Activated B cell treated with CpG ODN at 0.5 μM for 24 hours (primary cell): ENCODE data around the gene SLC35B2. TPM values are rescaled to one million over a fixed set of nuclear protein-coding genes. Genes with fewer than 3 reads are reported as not detected.

ENCODE experiments used
- ATAC-seq: fragments of 200-7000 bp; cut with Tn5 transposase; one replicate; pipeline ENCODE4 v1.10.0; 2021; ENCODE audit warnings: low read depth, mild to moderate bottlenecking, moderate library complexity
- CTCF ChIA-PET: fragments of 350-600 bp; sonication (Branson Sonifier 250); formaldehyde crosslinking; loops from one replicate; lab custom pipeline; 2021; ENCODE audit warnings: antibody characterized with exemption; lab: Charles Lee
- POLR2A ChIA-PET: fragments of 350-600 bp; sonication (Branson Sonifier 250); formaldehyde crosslinking; loops from one replicate; lab custom pipeline; 2021; ENCODE audit warnings: antibody characterized with exemption; lab: Charles Lee
- DNase-seq: peaks from one replicate; pipeline ENCODE4 v3.0.0; 2022
- H3K27ac Mint-ChIP-seq: one replicate; pipeline ENCODE4 v1.8.0; 2020; ENCODE audit warnings: mixed read lengths
- H3K27me3 Mint-ChIP-seq: one replicate; pipeline ENCODE4 v1.8.0; 2021; ENCODE audit warnings: mixed read lengths
- H3K36me3 Mint-ChIP-seq: one replicate; pipeline ENCODE4 v1.8.0; 2021; ENCODE audit warnings: low read depth, mixed read lengths
- H3K4me1 Mint-ChIP-seq: one replicate; pipeline ENCODE4 v1.8.0; 2021; ENCODE audit warnings: mixed read lengths
- H3K4me3 Mint-ChIP-seq: one replicate; pipeline ENCODE4 v1.8.0; 2020; ENCODE audit warnings: mild to moderate bottlenecking, mixed read lengths
- H3K9me3 Mint-ChIP-seq: one replicate; pipeline ENCODE4 v1.8.0; 2020; ENCODE audit warnings: mixed read lengths
- intact Hi-C: fragments of 100-400 bp; cut with micrococcal nuclease; formaldehyde crosslinking; loops from one replicate; pipeline ENCODE4 v1.15.1; 2024
- total RNA-seq: library from RNA; stranded (reverse); gene quantifications from 2 replicates; pipeline ENCODE4 v1.2.3, GENCODE V29; 2022
- TF ChIP-seq, protein P1 (sequence below): fragments of 200-600 bp; IDR thresholded peaks from one replicate; pipeline ENCODE4 v1.8.0; 2022; ENCODE audit warnings: antibody characterized with exemption, mild to moderate bottlenecking

The SLC35B2 gene
- total RNA-seq, 1 donor from 2014 or later, result 29.1 TPM

DNA sequence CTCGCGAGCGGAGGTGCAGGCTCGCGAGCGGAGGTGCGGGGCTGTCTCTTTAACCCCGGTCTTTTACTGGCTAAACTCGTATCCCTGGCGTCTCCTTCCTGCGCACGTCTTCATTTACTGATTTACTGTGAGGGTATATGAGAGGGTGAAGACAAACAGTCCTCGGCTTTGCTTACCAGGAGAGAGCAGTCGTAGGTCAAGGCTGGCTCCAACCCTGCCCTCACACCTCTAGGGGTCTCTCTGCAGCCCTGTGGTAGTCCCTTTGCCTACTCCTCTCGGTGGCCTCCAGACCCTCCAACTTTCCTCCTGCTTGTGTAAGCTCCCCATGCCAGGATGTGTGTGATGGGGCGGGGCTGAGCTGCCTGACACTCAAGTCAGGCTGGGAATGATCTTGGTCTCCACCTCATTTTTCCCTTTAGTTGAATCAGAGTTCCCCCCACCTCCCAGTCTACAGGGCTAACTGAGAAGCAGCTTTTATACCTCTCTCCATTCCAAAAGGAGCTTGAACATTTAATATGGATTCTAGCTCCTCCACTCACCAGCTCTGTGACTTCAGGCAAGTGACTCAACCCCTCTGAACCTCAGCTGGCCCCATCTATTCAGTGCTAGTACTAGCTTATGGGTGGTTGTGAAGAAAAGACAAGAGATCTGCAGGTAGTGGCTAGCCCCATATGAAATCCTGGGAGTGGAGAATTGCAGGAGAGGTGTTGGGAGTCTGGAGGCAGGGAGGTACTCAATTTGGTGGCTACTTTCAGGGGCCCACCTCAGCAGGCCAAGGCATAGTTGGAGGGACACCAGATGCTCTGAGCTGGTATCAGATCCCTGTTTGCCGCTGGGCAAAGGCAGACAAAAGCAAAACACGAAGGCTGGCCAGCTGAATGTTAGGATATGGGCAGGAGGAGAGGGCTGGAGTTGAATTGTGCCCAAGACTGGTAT lies 33.0 kb downstream of the SLC35B2 start:
- H3K4me1 Mint-ChIP-seq, result peaks cover 30% of the 10 kb centered on the region
- no peak overlapping the region for H3K27ac Mint-ChIP-seq
- TF ChIP-seq, protein P1, sequence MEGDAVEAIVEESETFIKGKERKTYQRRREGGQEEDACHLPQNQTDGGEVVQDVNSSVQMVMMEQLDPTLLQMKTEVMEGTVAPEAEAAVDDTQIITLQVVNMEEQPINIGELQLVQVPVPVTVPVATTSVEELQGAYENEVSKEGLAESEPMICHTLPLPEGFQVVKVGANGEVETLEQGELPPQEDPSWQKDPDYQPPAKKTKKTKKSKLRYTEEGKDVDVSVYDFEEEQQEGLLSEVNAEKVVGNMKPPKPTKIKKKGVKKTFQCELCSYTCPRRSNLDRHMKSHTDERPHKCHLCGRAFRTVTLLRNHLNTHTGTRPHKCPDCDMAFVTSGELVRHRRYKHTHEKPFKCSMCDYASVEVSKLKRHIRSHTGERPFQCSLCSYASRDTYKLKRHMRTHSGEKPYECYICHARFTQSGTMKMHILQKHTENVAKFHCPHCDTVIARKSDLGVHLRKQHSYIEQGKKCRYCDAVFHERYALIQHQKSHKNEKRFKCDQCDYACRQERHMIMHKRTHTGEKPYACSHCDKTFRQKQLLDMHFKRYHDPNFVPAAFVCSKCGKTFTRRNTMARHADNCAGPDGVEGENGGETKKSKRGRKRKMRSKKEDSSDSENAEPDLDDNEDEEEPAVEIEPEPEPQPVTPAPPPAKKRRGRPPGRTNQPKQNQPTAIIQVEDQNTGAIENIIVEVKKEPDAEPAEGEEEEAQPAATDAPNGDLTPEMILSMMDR, result no peak
- DNase-seq (no peak), ATAC-seq (peak; percentile 5)
- no peaks in the 10 kb centered on the region for H3K9me3 Mint-ChIP-seq
- ChIA-PET CTCF (interaction anchor here (0.5 to 2.3 kb wide), 4 partner anchors 12 to 44 kb away, joined by 3 to 15 read pairs (median 5); no protein-coding TSS in a partner anchor), POLR2A (interaction anchor here (0.5 to 3.8 kb wide), 8 partner anchors 13 to 520 kb away, joined by 3 to 49 read pairs (median 4); partner anchors contain the start of genes HSP90AB1 and TMEM151B)
- H3K36me3 Mint-ChIP-seq, result no peaks in the 10 kb centered on the region
- intact Hi-C loops, result loop anchor here (5.0 kb wide), 2 partner anchors 97 to 113 kb away; partner anchors contain the start of genes MRPL14 and TMEM63B
- H3K4me3 Mint-ChIP-seq, result peak overlapping the region; percentile 82
- H3K27me3 Mint-ChIP-seq, result no peaks in the 10 kb centered on the region

DNA sequence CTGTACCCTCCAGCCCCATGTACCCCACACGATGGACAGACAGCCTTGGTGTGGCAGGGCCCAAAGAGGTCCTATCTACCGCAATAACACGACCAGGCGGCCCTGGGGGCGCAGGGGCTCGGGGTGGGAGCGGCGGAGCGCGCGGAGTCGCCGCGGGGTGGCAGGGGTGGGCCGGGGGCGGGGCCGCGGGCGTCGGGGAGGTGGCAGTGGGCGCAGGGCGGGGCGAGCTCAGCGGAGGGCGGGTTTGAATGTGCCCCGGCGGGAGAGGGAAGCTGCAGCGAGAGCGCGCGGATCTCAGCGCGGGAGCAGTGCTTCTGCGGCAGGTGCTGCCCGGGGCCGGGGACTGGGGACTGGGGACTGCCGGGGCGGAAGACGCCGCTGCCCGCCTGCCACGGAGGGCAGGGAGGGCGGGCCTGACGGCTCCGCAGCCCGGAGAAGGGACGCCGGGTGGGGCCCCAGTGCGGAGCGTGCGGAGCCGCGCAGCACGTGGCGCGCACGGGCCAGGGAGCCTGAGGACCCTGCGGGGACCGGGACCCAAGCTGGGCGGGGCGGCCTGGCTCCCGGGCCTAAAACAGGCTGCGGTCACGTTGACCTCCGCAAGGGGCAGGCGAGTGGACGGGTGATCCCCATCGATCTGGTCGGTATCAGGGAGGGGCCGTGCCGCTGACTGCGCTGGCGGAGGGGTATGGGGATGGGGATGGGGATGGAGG lies 33.9 kb downstream of the SLC35B2 start, which contains the start of gene SLC29A1:
Gene SLC29A1 (plus strand): TSS at position 277 of the 710 bp plus-strand sequence. CDS start 3,719 bp downstream, outside the sequence.
- ChIA-PET CTCF (interaction anchor here (0.5 to 2.3 kb wide), 3 partner anchors 14 to 45 kb away, joined by 3 to 15 read pairs (median 6); no protein-coding TSS in a partner anchor), POLR2A (interaction anchor here (0.5 to 3.8 kb wide), 8 partner anchors 14 to 519 kb away, joined by 3 to 49 read pairs (median 4); partner anchors contain the start of genes HSP90AB1 and TMEM151B)
- H3K4me1 Mint-ChIP-seq, result peaks cover 37% of the 10 kb centered on the region
- no peaks in the 10 kb centered on the region for H3K36me3 Mint-ChIP-seq
- intact Hi-C loops, result loop anchor here (1.0 to 5.0 kb wide), 6 partner anchors 15 to 114 kb away; partner anchors contain the start of genes AARS2, MRPL14, NFKBIE and TMEM63B
- peak within 1 kb of the TSS; percentile 82 for H3K4me3 Mint-ChIP-seq
- TF ChIP-seq, protein P1, result no peak
- H3K27ac Mint-ChIP-seq, result peak within 1 kb of the TSS; percentile 61
- ATAC-seq (peak; percentile 85), DNase-seq (peak; percentile 81)
- no peaks in the 10 kb centered on the region for H3K9me3 Mint-ChIP-seq
- no peaks in the 10 kb centered on the region for H3K27me3 Mint-ChIP-seq

DNA sequence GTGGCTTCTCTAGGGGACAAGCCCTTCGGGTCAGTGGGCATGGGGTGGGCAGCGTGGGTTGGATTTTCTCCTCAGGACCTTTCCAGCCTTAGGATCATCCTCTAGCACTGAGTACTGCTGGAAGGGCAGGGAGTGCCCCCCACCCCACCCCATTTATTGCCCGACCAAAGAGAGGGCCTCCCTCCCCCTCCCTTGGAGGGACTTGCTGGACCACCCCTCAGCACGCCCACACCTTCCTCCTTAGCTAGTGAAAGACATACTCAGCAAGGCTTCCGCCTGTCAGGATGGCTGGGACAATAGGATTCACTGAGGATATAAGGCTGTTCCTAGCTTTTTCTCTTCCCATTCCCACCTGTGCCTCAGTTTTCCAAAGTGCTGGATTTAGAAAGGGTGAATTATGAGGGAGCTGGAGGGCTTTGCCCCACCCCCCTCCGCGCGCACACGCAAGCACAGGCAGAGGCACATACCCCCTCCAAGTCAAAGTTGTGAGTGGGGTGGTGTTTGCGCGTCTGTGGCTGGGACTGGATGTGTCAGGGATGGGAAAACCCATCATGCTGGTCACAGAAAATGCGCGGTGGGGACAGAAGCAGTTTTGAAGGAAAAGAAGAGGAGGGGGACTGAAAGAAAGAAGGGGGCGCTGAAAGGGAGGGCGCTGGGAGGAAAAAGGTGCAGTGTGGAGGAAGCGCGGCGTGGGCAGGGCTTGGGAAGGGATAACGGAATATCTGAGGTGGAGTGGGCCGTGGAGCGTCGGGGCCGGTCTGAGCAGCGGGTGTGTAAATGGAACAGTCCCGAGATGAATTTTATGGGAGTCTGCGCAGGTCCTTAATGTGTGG lies 34.6 kb downstream of the SLC35B2 start:
- no peaks in the 10 kb centered on the region for H3K36me3 Mint-ChIP-seq

DNA sequence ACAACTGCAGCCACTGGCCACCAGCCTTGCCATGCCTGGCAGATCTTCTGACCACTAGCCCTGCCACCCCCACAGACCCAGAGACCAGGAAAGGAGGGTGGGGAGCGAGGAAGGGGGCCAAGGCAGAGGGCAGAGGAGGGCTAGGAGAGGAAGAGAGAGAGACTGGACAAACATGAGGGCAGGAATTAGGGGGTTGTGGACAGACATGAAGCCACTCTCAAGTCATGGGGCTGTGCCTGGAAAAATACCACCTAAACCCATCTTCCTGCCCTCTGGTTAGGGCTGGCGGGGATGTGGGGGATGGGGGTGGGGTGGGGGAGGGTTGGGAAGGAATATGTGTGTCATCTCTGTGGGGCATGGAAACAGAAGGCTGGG lies 35.4 kb downstream of the SLC35B2 start:
- no peaks in the 10 kb centered on the region for H3K36me3 Mint-ChIP-seq
- TF ChIP-seq, protein P1, result no peak
- POLR2A ChIA-PET, result interaction anchor here (0.6 to 3.7 kb wide), 6 partner anchors 15 to 42 kb away, joined by 3 to 14 read pairs (median 4); partner anchors contain the start of gene HSP90AB1
- no peaks in the 10 kb centered on the region for H3K27me3 Mint-ChIP-seq
- intact Hi-C loops, result loop anchor here (5.0 kb wide), 2 partner anchors 95 to 115 kb away; partner anchors contain the start of genes MRPL14 and TMEM63B
- DNase-seq (no peak), ATAC-seq (no peak)
- no peak overlapping the region for H3K27ac Mint-ChIP-seq
- CTCF ChIA-PET, result interaction anchor here (1.2 kb wide), 1 partner anchor 35 kb away, joined by 3 read pairs; the partner anchor contains the start of gene SLC35B2
- no peak overlapping the region for H3K4me3 Mint-ChIP-seq
- peaks cover 39% of the 10 kb centered on the region for H3K4me1 Mint-ChIP-seq
- H3K9me3 Mint-ChIP-seq, result no peaks in the 10 kb centered on the region

More for the DNA sequence above, 34.6 kb downstream of the SLC35B2 start:
- H3K27ac Mint-ChIP-seq, result peak overlapping the region; percentile 61
- TF ChIP-seq, protein P1, result no peak
- CTCF ChIA-PET, result interaction anchor here (2.3 kb wide), 1 partner anchor 15 kb away, joined by 15 read pairs; no protein-coding TSS in a partner anchor
- DNase-seq, result no peak
- H3K4me1 Mint-ChIP-seq, result peaks cover 39% of the 10 kb centered on the region
- H3K4me3 Mint-ChIP-seq, result peak overlapping the region; percentile 82
- POLR2A ChIA-PET, result interaction anchor here (0.9 to 3.8 kb wide), 8 partner anchors 14 to 508 kb away, joined by 3 to 49 read pairs (median 5); partner anchors contain the start of genes HSP90AB1 and TMEM151B
- intact Hi-C loops, result loop anchor here (1.0 to 5.0 kb wide), 6 partner anchors 16 to 115 kb away; partner anchors contain the start of genes AARS2, MRPL14, NFKBIE and TMEM63B
- no peaks in the 10 kb centered on the region for H3K9me3 Mint-ChIP-seq
- H3K27me3 Mint-ChIP-seq, result no peaks in the 10 kb centered on the region
- no peak for ATAC-seq
